NCI-H2029 (cell line): ENCODE measurements around the gene GAGE10.
"Not testable (repeated sequence)": the region's sequence is repeated elsewhere in the genome, so short reads cannot be mapped to it uniquely, and the experiment has no call there.

ENCODE experiments used
- DNase-seq: peaks from one replicate; lab custom pipeline; 2025; lab: John Stamatoyannopoulos, UW

The GAGE10 gene

GRCh38 chrX:49276671-49277534, 26.5 kb upstream of the GAGE10 start:
- DNase-seq: no peak

GRCh38 chrX:49277535-49277830, 26.0 kb upstream of the GAGE10 start:
- DNase-seq: no peak

- DNase-seq: no peak
Observed at GRCh38 chrX:49278081-49278480, 25.4 kb upstream of the GAGE10 start.

- DNase-seq: no peak
Observed at GRCh38 chrX:49282647-49283011, 20.8 kb upstream of the GAGE10 start.

- DNase-seq: no peak
Observed at GRCh38 chrX:49284212-49284611, 19.2 kb upstream of the GAGE10 start.

GRCh38 chrX:49286136-49286535, 17.3 kb upstream of the GAGE10 start:
- no peak for DNase-seq

GRCh38 chrX:49286581-49286980, 16.9 kb upstream of the GAGE10 start:
- DNase-seq: no peak

GRCh38 chrX:49287665-49288064, 15.8 kb upstream of the GAGE10 start:
- no peak for DNase-seq

- DNase-seq: no peak
Observed at GRCh38 chrX:49290215-49290614, 13.2 kb upstream of the GAGE10 start.

GRCh38 chrX:49291615-49292337, 11.7 kb upstream of the GAGE10 start:
- peak; percentile 4 for DNase-seq

GRCh38 chrX:49292400-49293362, 10.8 kb upstream of the GAGE10 start:
- DNase-seq: no peak

- DNase-seq: not testable (repeated sequence)
Observed at GRCh38 chrX:49299293-49299692, 4.2 kb upstream of the GAGE10 start.

GRCh38 chrX:49300703-49301102, 2.7 kb upstream of the GAGE10 start:
- no peak for DNase-seq

- not testable (repeated sequence) for DNase-seq
Observed at GRCh38 chrX:49307775-49308174, 4.3 kb downstream of the GAGE10 start.

GRCh38 chrX:49308604-49309269, 5.3 kb downstream of the GAGE10 start:
- no peak for DNase-seq

- DNase-seq: no peak
Observed at GRCh38 chrX:49309401-49309981, 6.0 kb downstream of the GAGE10 start.

GRCh38 chrX:49310371-49310770, 6.9 kb downstream of the GAGE10 start:
- DNase-seq: no peak

GRCh38 chrX:49312176-49312575, 8.7 kb downstream of the GAGE10 start:
- no peak for DNase-seq

- no peak for DNase-seq
Observed at GRCh38 chrX:49316085-49316484, 12.6 kb downstream of the GAGE10 start.

GRCh38 chrX:49321737-49322136, 18.3 kb downstream of the GAGE10 start, which contains the start of gene GAGE12J:
GAGE12J (plus strand) TSS chrX:49322037; CDS start chrX:49323194, 1,157 bp downstream.
- not testable (repeated sequence) for DNase-seq

- DNase-seq: not testable (repeated sequence)
Observed at GRCh38 chrX:49322266-49322665, 18.8 kb downstream of the GAGE10 start.
